ENCODE results near the gene SPAG6. TPM values are rescaled to one million over a fixed set of nuclear protein-coding genes. Genes with fewer than 3 reads are reported as not detected.

SPAG6 gene
- total and polyA plus RNA-seq, 2 of the 4 experiments (the other 2 are of a cell fraction) = not detected

GRCh38 chr10:22374489-22375126 lies 29.3 kb downstream of the SPAG6 start:
- ATAC-seq (ENCODE audit: low read depth) (no peak), DNase-seq (no peak)
- Histone ChIP-seq H3K4me1 (ENCODE audit: control insufficient read depth, insufficient read depth, low read length) (no peaks in the 10 kb centered on the region), H4K5ac (ENCODE audit: low read depth, low read length) (no peak overlapping the region), H4K8ac (ENCODE audit: low read depth in 2 of 2, low read length in 2 of 2) (no peak overlapping the region), H2BK20ac (ENCODE audit: low read depth, low read length) (no peak overlapping the region), H3K14ac (replicated peaks; ENCODE audit: low read depth, low read length) (no peak overlapping the region), H3K27me3 (ENCODE audit: control insufficient read depth, insufficient read depth, low read length) (peaks cover 5% of the 10 kb centered on the region), H3K56ac (ENCODE audit: extremely low read depth, insufficient read depth, low read length) (no peak overlapping the region), H2AK5ac (ENCODE audit: low read depth, low read length) (no peak overlapping the region), H4K20me1 (ENCODE audit: insufficient read depth, low read length) (no peaks in the 10 kb centered on the region), H4K91ac (ENCODE audit: insufficient read depth, low read depth, low read length) (no peak overlapping the region), H3K9me1 (ENCODE audit: insufficient read depth, low read length) (no peaks in the 10 kb centered on the region), H2BK15ac (ENCODE audit: low read depth, low read length) (no peak overlapping the region), H3K79me1 (ENCODE audit: low read depth in 1 of 2, low read length in 2 of 2) (no peaks in the 10 kb centered on the region), H3K4me2 (ENCODE audit: low read depth, low read length) (no peak overlapping the region), H2AFZ (replicated peaks; ENCODE audit: low read length, poor library complexity) (no peak overlapping the region), H2AK9ac (replicated peaks; ENCODE audit: low read depth, low read length, poor library complexity) (no peak overlapping the region), H3K27ac (ENCODE audit: insufficient read depth, low read length) (no peak overlapping the region), H3K4ac (ENCODE audit: low read depth, low read length) (no peak overlapping the region), H2BK5ac (ENCODE audit: low read depth, low read length, poor library complexity, severe bottlenecking) (no peak overlapping the region), H3K18ac (ENCODE audit: low read depth, low read length) (no peak overlapping the region), H3K9me3 (ENCODE audit: control insufficient read depth, insufficient read depth, low read length) (no peaks in the 10 kb centered on the region), H3K36me3 (ENCODE audit: control insufficient read depth, insufficient read depth, low read length) (no peaks in the 10 kb centered on the region), H3K4me3 (ENCODE audit: insufficient read depth, low read depth, low read length) (no peak overlapping the region), H3K23ac (ENCODE audit: low read depth, low read length) (no peak overlapping the region), H3K9ac (ENCODE audit: low read depth, low read length) (no peak overlapping the region), H2BK120ac (ENCODE audit: low read depth, low read length) (no peak overlapping the region)
- no peak for TF ChIP-seq NFE2L2 (IDR thresholded peaks at IDR 0.05; ENCODE audit: low read depth, low read length)
- TF ChIP-seq ELK1 (IDR thresholded peaks at IDR 0.05; ENCODE audit: borderline replicate concordance, low read depth, low read length) = no peak
- TF ChIP-seq BHLHE40 (IDR thresholded peaks at IDR 0.05; ENCODE audit: low read depth, low read length) = no peak
- TF ChIP-seq MAZ (IDR thresholded peaks at IDR 0.05; ENCODE audit: borderline replicate concordance, low read depth, low read length) = no peak
- no peak for TF ChIP-seq CEBPB (IDR thresholded peaks at IDR 0.05; ENCODE audit: low read depth, low read length)
- dilution Hi-C loops (cut with HindIII; ENCODE audit: low sequenced_read_pairs, unreplicated experiment) = no loop called here
- intact Hi-C loops (cut with micrococcal nuclease) = no loop called here
- CTCF ChIA-PET = no interaction called here
- no TSS peak for BruUV-seq (replicated peaks)
- POLR2A ChIA-PET (ENCODE audit: unreplicated experiment) = no interaction called here
- in situ Hi-C loops (cut with MboI; ENCODE audit: low sequenced_read_pairs) = no loop called here
- no CpG with 5 or more reads among the region's 3 CpGs for WGBS, 2 experiments (ENCODE audit: extremely low coverage in 2 of 2, insufficient read length in 1 of 2)
